Endothelial cell of umbilical vein (primary cell): ENCODE measurements around the gene ITSN2. TPM values are rescaled to one million over a fixed set of nuclear protein-coding genes. Genes with fewer than 3 reads are reported as not detected.

ENCODE experiments used
- BruUV-seq: library from RNA; stranded (reverse); fragments of 400-500 nt; replicated peaks from 2 replicates; lab custom pipeline; 2021; lab: Mats Ljungman, UMichigan
- CTCF ChIA-PET: fragments of 300-600, 350-600 bp; sonication (Branson Sonifier 250); formaldehyde crosslinking; loops from one replicate; lab custom pipeline; 2021; ENCODE audit warnings: antibody characterized with exemption, inconsistent platforms; lab: Charles Lee
- POLR2A ChIA-PET: fragments of 300-600, 350-600 bp; sonication (Branson Sonifier 250); formaldehyde crosslinking; loops from one replicate; lab custom pipeline; 2021; ENCODE audit warnings: antibody characterized with exemption, inconsistent platforms; lab: Charles Lee
- DNase-seq: peaks from one replicate; pipeline ENCODE4 v3.0.0-alpha.2; 2011; ENCODE audit warnings: low read depth, low spot score
- FAIRE-seq: peaks from 2 replicates; lab custom pipeline; 2011; peaks lifted over from hg19 to GRCh38; lab: Jason Lieb, UNC
- H2AFZ ChIP-seq: 2 replicates; pipeline ENCODE4 v1.6.0; 2012; ENCODE audit warnings: low read depth, low read length, control low read depth, inconsistent platforms
- H3K27ac ChIP-seq: 2 replicates; pipeline ENCODE4 v1.5.1; 2011; ENCODE audit warnings: low read depth, mild to moderate bottlenecking, control low read depth, low read length, moderate library complexity; ENCODE audit not compliant: insufficient read depth
- H3K27me3 ChIP-seq, 2 experiments: 2 replicates each; pipeline versions ENCODE4 v1.6.0 to v1.6.1; 2011; ENCODE audit warnings: low read length in 2 of 2, mixed read lengths in 1 of 2; ENCODE audit not compliant: control insufficient read depth in 2 of 2, insufficient read depth in 2 of 2
- H3K36me3 ChIP-seq, 2 experiments: 2 replicates in 1 of 2; 3 replicates in 1 of 2; pipeline ENCODE4 v1.5.1; 2011; ENCODE audit warnings: low read length in 2 of 2, mild to moderate bottlenecking in 1 of 2, moderate library complexity in 1 of 2; ENCODE audit not compliant: control insufficient read depth in 2 of 2, insufficient read depth in 2 of 2; ENCODE audit errors: extremely low read depth in 1 of 2
- H3K4me1 ChIP-seq: 3 replicates; pipeline ENCODE4 v1.5.1; 2011; ENCODE audit warnings: mild to moderate bottlenecking, low read length; ENCODE audit not compliant: control insufficient read depth, insufficient read depth; ENCODE audit errors: extremely low read depth
- H3K4me2 ChIP-seq: 2 replicates; pipeline ENCODE4 v1.6.1; 2011; ENCODE audit warnings: low read length, control low read depth, mixed read lengths; ENCODE audit not compliant: insufficient read depth
- H3K4me3 ChIP-seq, 3 experiments: fragments of 200-600 bp in 1 of 3; sonication (generic), shearing (Covaris generic) in 1 of 3; replicated peaks in 1 of 3; 2 replicates each; pipeline ENCODE4 v1.5.1; 2011 to 2016; ENCODE audit warnings: control low read depth in 3 of 3, low read length in 3 of 3, mild to moderate bottlenecking in 2 of 3, inconsistent platforms in 1 of 3, low read depth in 1 of 3, moderate library complexity in 1 of 3; ENCODE audit not compliant: insufficient read depth in 1 of 3
- H3K79me2 ChIP-seq: 2 replicates; pipeline ENCODE4 v1.6.0; 2012; ENCODE audit warnings: low read length, inconsistent platforms; ENCODE audit not compliant: control insufficient read depth, insufficient read depth
- H3K9ac ChIP-seq: replicated peaks from 2 replicates; pipeline ENCODE3; 2011; ENCODE audit warnings: low read length, control low read depth; ENCODE audit not compliant: insufficient read depth; ENCODE audit errors: extremely low read depth
- H3K9me1 ChIP-seq: replicated peaks from 3 replicates; pipeline ENCODE4 v1.6.0; 2011; ENCODE audit warnings: mild to moderate bottlenecking, low read length; ENCODE audit not compliant: control insufficient read depth, insufficient read depth; ENCODE audit errors: extremely low read depth
- H3K9me3 ChIP-seq: replicated peaks from 2 replicates; pipeline ENCODE4 v1.5.1; 2012; ENCODE audit warnings: low read length, inconsistent platforms; ENCODE audit not compliant: control insufficient read depth, insufficient read depth
- H4K20me1 ChIP-seq: replicated peaks from 2 replicates; pipeline ENCODE3; 2011; ENCODE audit warnings: mild to moderate bottlenecking, low read length; ENCODE audit not compliant: control insufficient read depth, insufficient read depth; ENCODE audit errors: extremely low read depth
- EZH2 ChIP-seq: IDR thresholded peaks from 2 replicates; pipeline ENCODE4 v1.6.1; 2012; ENCODE audit warnings: borderline replicate concordance, low read depth, mild to moderate bottlenecking, moderate library complexity, low read length, inconsistent platforms; ENCODE audit not compliant: severe bottlenecking
- FOS ChIP-seq: IDR thresholded peaks from 2 replicates; pipeline ENCODE4 v1.6.1; 2011; ENCODE audit warnings: mild to moderate bottlenecking, low read length, moderate library complexity, borderline replicate concordance; ENCODE audit not compliant: insufficient read depth
- GATA2 ChIP-seq: IDR thresholded peaks from 2 replicates; pipeline ENCODE4 v1.7.0; 2011; ENCODE audit warnings: low read depth, mild to moderate bottlenecking, moderate library complexity, mixed read lengths, low read length; ENCODE audit not compliant: insufficient read length, insufficient read depth
- JUN ChIP-seq: IDR thresholded peaks from 2 replicates; pipeline ENCODE4 v1.6.1; 2011; ENCODE audit warnings: borderline replicate concordance, low read depth; ENCODE audit not compliant: insufficient read length, insufficient read depth
- MYC ChIP-seq: IDR thresholded peaks from one replicate; pipeline ENCODE4 v1.6.1; 2011; ENCODE audit warnings: mild to moderate bottlenecking, low read depth, low read length
- POLR2A ChIP-seq: IDR thresholded peaks from 2 replicates; pipeline ENCODE4 v1.6.1; 2012; ENCODE audit warnings: low read depth, mild to moderate bottlenecking, control low read depth, low read length
- POLR2AphosphoS5 ChIP-seq: IDR thresholded peaks from 2 replicates; pipeline ENCODE4 v1.6.1; 2012; ENCODE audit warnings: low read depth, mild to moderate bottlenecking, control low read depth, low read length, moderate library complexity; ENCODE audit not compliant: insufficient read depth
- dilution Hi-C: fragments of 300-500 bp; cut with MboI; formaldehyde crosslinking; loops from one replicate; pipeline ENCODE4 v1.15.0; 2019; ENCODE audit warnings: low sequenced_read_pairs; ENCODE audit not compliant: extremely low pct_ligation_motif_present
- intact Hi-C: fragments of 100-400 bp; cut with micrococcal nuclease; formaldehyde crosslinking; loops from one replicate; pipeline ENCODE4 v1.10.0; 2022
- polyA plus RNA-seq, 4 experiments: library from polyadenylated mRNA; depleted of rRNA in 3 of 4; stranded (reverse) in 3 of 4; unstranded in 1 of 4; fragments of >200 nt; gene quantifications; 2 replicates each; pipeline versions ENCODE4 v1.2.1 to v1.2.3, GENCODE V29; 2011 to 2012; ENCODE audit warnings: missing spikeins in 1 of 4
- total RNA-seq: library from RNA; stranded (reverse); gene quantifications from 2 replicates; pipeline ENCODE4 v1.2.3, GENCODE V29; 2021
- TF ChIP-seq, protein P1 (sequence below), 2 donors: IDR thresholded peaks; 1 replicate in 1 of 2; 2 replicates in 1 of 2; pipeline ENCODE4 v1.5.1; 2011; ENCODE audit warnings: low read length in 2 of 2, mild to moderate bottlenecking in 2 of 2, moderate library complexity in 2 of 2, control low read depth in 1 of 2, inconsistent platforms in 1 of 2, low read depth in 1 of 2; ENCODE audit not compliant: insufficient read depth in 1 of 2; ENCODE audit errors: extremely low read depth in 1 of 2
- TF ChIP-seq, protein P2 (sequence below): IDR thresholded peaks from 2 replicates; pipeline ENCODE4 v1.6.1; 2011; ENCODE audit not compliant: insufficient read depth, insufficient read length

The ITSN2 gene
- total and polyA plus RNA-seq, 2 donors (not counting 3 experiments of a cell fraction or from before 2014, with no cell fraction given): 30.5 to 56.8 TPM

DNA sequence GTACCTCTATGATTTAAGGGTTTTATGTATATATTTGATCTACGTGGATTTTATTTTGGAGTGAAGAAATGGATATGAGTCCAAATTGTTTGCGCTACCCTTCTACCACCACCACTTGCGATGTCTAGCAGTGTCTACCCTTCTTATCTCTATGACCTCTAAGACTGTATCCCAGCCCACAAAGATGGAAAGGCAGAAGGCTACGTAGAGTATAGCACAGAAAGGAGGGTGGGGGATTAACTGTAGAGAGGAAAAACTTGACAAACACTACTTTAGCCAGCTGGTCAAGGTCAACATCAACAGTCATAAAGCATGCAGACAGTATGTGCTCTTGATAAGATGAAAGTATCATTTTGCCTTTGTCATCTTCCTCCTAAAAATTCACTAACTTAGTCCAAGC lies 14.4 kb downstream of the ITSN2 start:
- DNase-seq: no peak
- FAIRE-seq: no peak
- H3K36me3 ChIP-seq: no peaks in the 10 kb centered on the region
- no peak overlapping the region for H3K4me3 ChIP-seq
- H3K9ac ChIP-seq: no peak overlapping the region
- H3K79me2 ChIP-seq: peaks cover 84% of the 10 kb centered on the region
- ChIA-PET CTCF (interaction anchor here (0.7 kb wide), 1 partner anchor 9 kb away, joined by 3 read pairs; no protein-coding TSS in a partner anchor), POLR2A (no interaction called here)
- no peak overlapping the region for H3K4me2 ChIP-seq
- peaks cover 8% of the 10 kb centered on the region for H4K20me1 ChIP-seq
- intact Hi-C loops: no loop called here
- dilution Hi-C loops: no loop called here
- BruUV-seq: no TSS peak
- no peak overlapping the region for H3K27ac ChIP-seq
- H3K9me3 ChIP-seq: no peaks in the 10 kb centered on the region
- no peak overlapping the region for H2AFZ ChIP-seq
- H3K9me1 ChIP-seq: no peaks in the 10 kb centered on the region
- TF ChIP-seq, protein P1, sequence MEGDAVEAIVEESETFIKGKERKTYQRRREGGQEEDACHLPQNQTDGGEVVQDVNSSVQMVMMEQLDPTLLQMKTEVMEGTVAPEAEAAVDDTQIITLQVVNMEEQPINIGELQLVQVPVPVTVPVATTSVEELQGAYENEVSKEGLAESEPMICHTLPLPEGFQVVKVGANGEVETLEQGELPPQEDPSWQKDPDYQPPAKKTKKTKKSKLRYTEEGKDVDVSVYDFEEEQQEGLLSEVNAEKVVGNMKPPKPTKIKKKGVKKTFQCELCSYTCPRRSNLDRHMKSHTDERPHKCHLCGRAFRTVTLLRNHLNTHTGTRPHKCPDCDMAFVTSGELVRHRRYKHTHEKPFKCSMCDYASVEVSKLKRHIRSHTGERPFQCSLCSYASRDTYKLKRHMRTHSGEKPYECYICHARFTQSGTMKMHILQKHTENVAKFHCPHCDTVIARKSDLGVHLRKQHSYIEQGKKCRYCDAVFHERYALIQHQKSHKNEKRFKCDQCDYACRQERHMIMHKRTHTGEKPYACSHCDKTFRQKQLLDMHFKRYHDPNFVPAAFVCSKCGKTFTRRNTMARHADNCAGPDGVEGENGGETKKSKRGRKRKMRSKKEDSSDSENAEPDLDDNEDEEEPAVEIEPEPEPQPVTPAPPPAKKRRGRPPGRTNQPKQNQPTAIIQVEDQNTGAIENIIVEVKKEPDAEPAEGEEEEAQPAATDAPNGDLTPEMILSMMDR (IDR thresholded peaks at IDR 0.05; ENCODE audit: extremely low read depth in 1 of 2, insufficient read depth in 1 of 2, low read depth in 1 of 2, low read length in 2 of 2): no peak
- TF ChIP-seq EZH2 (no peak), JUN (no peak), POLR2A (no peak), POLR2AphosphoS5 (no peak), FOS (no peak), MYC (no peak), GATA2 (no peak)
- TF ChIP-seq, protein P2, sequence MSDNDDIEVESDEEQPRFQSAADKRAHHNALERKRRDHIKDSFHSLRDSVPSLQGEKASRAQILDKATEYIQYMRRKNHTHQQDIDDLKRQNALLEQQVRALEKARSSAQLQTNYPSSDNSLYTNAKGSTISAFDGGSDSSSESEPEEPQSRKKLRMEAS: no peak
- peaks cover 3% of the 10 kb centered on the region for H3K4me1 ChIP-seq
- no peaks in the 10 kb centered on the region for H3K27me3 ChIP-seq
